Kidney (tissue), 14 donors: ENCODE results near the gene ZNF446. TPM values are rescaled to one million over a fixed set of nuclear protein-coding genes. Genes with fewer than 3 reads are reported as not detected.
A peak's percentile ranks its signal among the peaks of the same experiment; 100 is the strongest.
"Not testable (repeated sequence)": the region's sequence is repeated elsewhere in the genome, so short reads cannot be mapped to it uniquely, and the experiment has no call there.

Source experiments
- DNase-seq, 5 donors: peaks; one replicate each; pipeline ENCODE4 v3.0.0-alpha.2; 2013 to 2020
- FAIRE-seq: peaks from 2 replicates; lab custom pipeline; 2012; peaks lifted over from hg19 to GRCh38; lab: Jason Lieb, UNC
- H3K27ac ChIP-seq, 2 donors: one replicate each; pipeline ENCODE4 v1.7.0; 2013; ENCODE audit warnings: low read depth in 2 of 2, low read length in 2 of 2, inconsistent platforms in 1 of 2
- H3K27me3 ChIP-seq: one replicate; pipeline ENCODE4 v1.7.1; 2013; ENCODE audit warnings: low read length, inconsistent platforms; ENCODE audit not compliant: control insufficient read depth, insufficient read depth
- H3K36me3 ChIP-seq, 3 donors: one replicate each; pipeline versions ENCODE4 v1.7.0 to v1.7.1; 2013; ENCODE audit warnings: low read length in 3 of 3, control low read depth in 1 of 3, inconsistent platforms in 1 of 3; ENCODE audit not compliant: insufficient read depth in 3 of 3, control insufficient read depth in 2 of 3
- H3K4me1 ChIP-seq, 3 donors: one replicate each; pipeline versions ENCODE4 v1.7.0 to v1.7.1; 2013; ENCODE audit warnings: low read length in 3 of 3, inconsistent platforms in 1 of 3, low read depth in 1 of 3; ENCODE audit not compliant: control insufficient read depth in 2 of 3, insufficient read depth in 2 of 3
- H3K4me3 ChIP-seq, 3 donors: one replicate each; pipeline versions ENCODE4 v1.7.0 to v1.8.1; 2013; ENCODE audit warnings: low read length in 3 of 3, control low read depth in 1 of 3, inconsistent platforms in 1 of 3
- H3K9ac ChIP-seq, 3 donors: one replicate each; pipeline versions ENCODE4 v1.7.0 to v1.7.1; 2013; ENCODE audit warnings: low read length in 3 of 3, control low read depth in 1 of 3, inconsistent platforms in 1 of 3
- H3K9me3 ChIP-seq, 3 donors: one replicate each; pipeline versions ENCODE4 v1.7.0 to v1.7.1; 2013; ENCODE audit warnings: low read length in 3 of 3, control low read depth in 1 of 3, inconsistent platforms in 1 of 3; ENCODE audit not compliant: control insufficient read depth in 2 of 3, insufficient read depth in 1 of 3
- intact Hi-C: fragments of 100-400 bp; cut with DNase I; formaldehyde crosslinking; loops from one replicate; pipeline ENCODE4 v1.11.1; 2022
- polyA plus RNA-seq: library from polyadenylated mRNA; stranded (reverse); fragments of 350-450 nt; fragmentation: Illumina TruSeq; extraction: RNeasy Lipid Tissue Mini Kit (QIAGEN cat#74804); gene quantifications from one replicate; pipeline ENCODE4 v1.2.3, GENCODE V29; 2014; ENCODE audit warnings: low read depth, low replicate concordance; ENCODE audit not compliant: insufficient read depth
- total RNA-seq: library from RNA; stranded (reverse); fragmentation: NEBNext Ultra II Directional; extraction: Animal tissue kit (Norgen Biotek cat#: 25700); gene quantifications from one replicate; pipeline ENCODE4 v1.2.1, GENCODE V29; 2021
- TF ChIP-seq, protein P1 (sequence below): IDR thresholded peaks from 3 replicates; pipeline ENCODE4 v1.5.1; 2012; ENCODE audit warnings: mild to moderate bottlenecking, moderate library complexity, borderline replicate concordance; ENCODE audit not compliant: insufficient read depth; ENCODE audit errors: extremely low read depth
- donor health status: control.
- donor health status: control.
- donor health status: control.
- donor health status: control.
- donor health status: control.
- donor health status: DM: yes; HTN: yes; CAD: no.
- donor health status: Normal renal cell carcinoma (clear cell type).

The ZNF446 gene
- total and polyA plus RNA-seq, 2 donors from 2014 or later, result 12.6 to 13.3 TPM

DNA sequence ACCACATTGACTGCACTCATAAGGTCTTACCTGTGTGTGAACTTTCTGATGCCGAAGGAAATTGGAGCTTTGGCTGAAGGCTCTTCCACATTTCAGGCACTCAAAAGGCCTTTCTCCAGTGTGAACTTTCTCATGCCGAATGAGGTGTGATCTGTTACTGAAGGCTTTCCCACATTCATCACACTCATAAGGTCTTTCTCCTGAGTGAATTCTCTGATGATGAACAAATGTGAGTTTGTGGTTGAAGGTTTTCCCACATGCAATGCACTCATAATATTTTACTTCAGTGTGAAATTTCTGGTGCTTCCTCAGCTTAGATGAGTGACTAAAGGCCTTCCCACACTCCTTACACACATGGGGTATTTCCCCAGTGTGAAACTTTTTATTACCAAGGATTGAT is 41.9 kb upstream of the ZNF446 start:
- Histone ChIP-seq H3K4me3 (peak overlapping the region in 1 of 3 donors; percentile 7), H3K9ac (no peak overlapping the region), H3K27ac (no peak overlapping the region), H3K36me3 (peaks cover 31 to 56% (median 43%) of the 10 kb centered on the region in 3 donors), H3K9me3 (peaks cover 23 to 92% (median 62%) of the 10 kb centered on the region in 3 donors), H3K27me3 (no peaks in the 10 kb centered on the region), H3K4me1 (peaks cover 0 to 4% (median 3%) of the 10 kb centered on the region in 3 donors)
- FAIRE-seq, result no peak
- no peak for DNase-seq
- TF ChIP-seq, protein P1, sequence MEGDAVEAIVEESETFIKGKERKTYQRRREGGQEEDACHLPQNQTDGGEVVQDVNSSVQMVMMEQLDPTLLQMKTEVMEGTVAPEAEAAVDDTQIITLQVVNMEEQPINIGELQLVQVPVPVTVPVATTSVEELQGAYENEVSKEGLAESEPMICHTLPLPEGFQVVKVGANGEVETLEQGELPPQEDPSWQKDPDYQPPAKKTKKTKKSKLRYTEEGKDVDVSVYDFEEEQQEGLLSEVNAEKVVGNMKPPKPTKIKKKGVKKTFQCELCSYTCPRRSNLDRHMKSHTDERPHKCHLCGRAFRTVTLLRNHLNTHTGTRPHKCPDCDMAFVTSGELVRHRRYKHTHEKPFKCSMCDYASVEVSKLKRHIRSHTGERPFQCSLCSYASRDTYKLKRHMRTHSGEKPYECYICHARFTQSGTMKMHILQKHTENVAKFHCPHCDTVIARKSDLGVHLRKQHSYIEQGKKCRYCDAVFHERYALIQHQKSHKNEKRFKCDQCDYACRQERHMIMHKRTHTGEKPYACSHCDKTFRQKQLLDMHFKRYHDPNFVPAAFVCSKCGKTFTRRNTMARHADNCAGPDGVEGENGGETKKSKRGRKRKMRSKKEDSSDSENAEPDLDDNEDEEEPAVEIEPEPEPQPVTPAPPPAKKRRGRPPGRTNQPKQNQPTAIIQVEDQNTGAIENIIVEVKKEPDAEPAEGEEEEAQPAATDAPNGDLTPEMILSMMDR, result no peak
- intact Hi-C loops, result no loop called here

DNA sequence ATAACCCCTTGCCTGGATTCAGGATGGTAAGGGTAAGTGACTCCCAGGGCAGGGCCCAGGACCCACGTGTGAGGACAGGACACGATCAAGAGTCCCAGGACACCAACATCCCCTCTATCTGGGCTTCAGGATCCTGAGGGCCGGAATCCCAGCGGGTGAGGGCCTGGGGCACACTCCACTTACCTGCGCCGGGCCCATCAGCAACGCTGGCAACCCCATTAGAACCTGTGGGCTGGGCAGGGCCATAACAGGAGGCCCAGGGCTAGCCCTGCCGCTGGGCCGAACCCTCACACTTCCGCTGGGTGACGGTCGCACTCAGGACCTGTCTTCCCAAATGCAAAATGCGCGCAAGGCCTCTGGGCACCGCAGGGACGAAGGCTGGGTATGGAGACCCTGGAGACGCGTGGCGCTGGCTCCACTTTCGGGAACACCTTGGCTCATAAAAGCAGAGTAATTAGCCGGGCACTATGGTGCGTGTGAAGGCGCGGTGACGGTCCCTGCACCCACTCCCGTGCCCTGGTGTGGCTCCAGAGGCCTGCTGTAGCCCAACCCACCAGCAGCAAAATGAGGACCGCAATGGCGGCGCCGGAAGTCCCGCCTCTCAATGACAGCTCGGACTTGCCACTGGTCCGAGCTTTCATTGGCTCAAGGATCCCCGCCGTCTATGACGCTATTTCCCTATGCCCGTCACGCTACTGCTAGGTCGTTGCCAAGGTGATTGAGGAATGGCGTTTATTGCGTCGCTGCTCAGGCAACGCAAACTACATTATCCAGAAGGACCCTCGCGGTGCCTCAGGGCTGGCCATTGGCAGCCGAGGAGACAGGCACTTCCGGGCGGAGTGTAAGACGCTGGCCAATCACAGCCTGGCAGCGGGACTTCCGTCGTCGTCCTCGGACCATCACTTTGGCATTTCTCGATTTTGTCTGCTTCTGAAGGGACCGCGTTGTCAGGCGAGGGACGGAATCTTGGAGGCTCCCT is 36.3 kb upstream of the ZNF446 start, which contains the start of gene ZNF132:
Gene ZNF132, minus strand, starts transcription at position 578 of the 979 bp plus-strand sequence. Its CDS starts 332 bp downstream, at position 246.
- TF ChIP-seq, protein P1, result no peak
- FAIRE-seq, result peak; percentile 99
- peak within 1 kb of the TSS; percentile 62 to 65 for H3K27ac ChIP-seq

DNA sequence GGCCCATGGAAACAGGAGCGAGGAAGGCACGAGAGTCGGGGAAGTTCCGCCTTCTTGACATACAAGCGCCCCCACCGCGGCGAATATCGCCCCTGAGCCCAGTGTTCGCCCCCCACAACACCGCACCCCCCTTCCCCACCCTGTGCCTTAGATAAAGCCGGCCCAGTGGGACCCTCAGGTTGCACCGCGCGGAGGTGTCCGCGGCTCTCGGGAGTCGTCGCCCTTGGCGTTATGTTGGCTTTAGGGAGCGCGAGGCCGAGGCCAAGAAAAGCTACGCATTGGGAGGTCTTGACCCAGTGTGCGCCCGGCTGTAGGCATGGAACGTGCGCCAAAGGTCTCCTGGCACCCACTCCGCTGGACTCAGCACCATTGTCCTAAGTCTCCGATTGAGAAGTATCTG is 35.6 kb upstream of the ZNF446 start:
- H3K27me3 ChIP-seq, result no peaks in the 10 kb centered on the region
- peak overlapping the region in 1 of 3 donors; percentile 66 for H3K9ac ChIP-seq
- TF ChIP-seq, protein P1, result no peak
- peak overlapping the region; percentile 81 to 90 (median 87) for H3K4me3 ChIP-seq
- peaks cover 0 to 16% (median 9%) of the 10 kb centered on the region in 3 donors for H3K4me1 ChIP-seq
- H3K9me3 ChIP-seq, result peaks cover 3 to 33% (median 16%) of the 10 kb centered on the region in 3 donors
- no peak for FAIRE-seq
- DNase-seq, result peak in 1 of 5 donors; percentile 27
- H3K36me3 ChIP-seq, result peaks cover 8 to 18% (median 9%) of the 10 kb centered on the region in 3 donors
- intact Hi-C loops, result no loop called here
- H3K27ac ChIP-seq, result peak overlapping the region; percentile 45 to 62

More for the DNA sequence above, 36.3 kb upstream of the ZNF446 start, which contains the start of gene ZNF132:
- intact Hi-C loops, result no loop called here
- Histone ChIP-seq H3K9me3 (peaks cover 3 to 40% (median 22%) of the 10 kb centered on the region in 3 donors), H3K9ac (peak within 1 kb of the TSS; percentile 6 to 70 (median 66)), H3K4me1 (peaks cover 0 to 16% (median 9%) of the 10 kb centered on the region in 3 donors), H3K36me3 (peaks cover 12 to 25% (median 13%) of the 10 kb centered on the region in 3 donors), H3K27me3 (no peaks in the 10 kb centered on the region), H3K4me3 (peak within 1 kb of the TSS; percentile 81 to 90 (median 87))
- DNase-seq, result peak; percentile 99 to 100 (median 99)

DNA sequence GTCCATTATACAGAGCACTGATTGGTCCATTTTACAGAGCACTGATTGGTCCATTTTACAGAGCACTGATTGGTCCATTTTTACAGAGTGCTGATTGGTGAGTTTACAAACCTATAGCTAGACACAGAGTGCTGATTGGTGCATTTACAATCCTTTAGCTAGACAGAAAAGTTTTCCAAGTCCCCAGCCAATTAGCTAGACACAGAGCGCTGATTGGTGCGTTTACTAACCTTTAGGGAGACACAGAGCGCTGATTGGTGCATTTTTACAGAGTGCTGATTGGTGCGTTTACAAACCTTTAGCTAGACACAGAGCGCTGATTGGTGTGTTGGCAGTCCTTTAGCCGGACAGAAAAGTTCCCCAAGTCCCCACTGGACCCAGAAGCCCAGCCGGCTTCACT is 33.2 kb upstream of the ZNF446 start:
- H3K27ac ChIP-seq, DNase-seq, H3K4me3 ChIP-seq, H3K36me3 ChIP-seq, FAIRE-seq, H3K9ac ChIP-seq, H3K27me3 ChIP-seq, intact Hi-C loops: not testable (repeated sequence)
- H3K9me3 ChIP-seq, result peaks cover 1 to 11% (median 2%) of the 10 kb centered on the region in 3 donors
- peaks cover 0 to 16% (median 9%) of the 10 kb centered on the region in 3 donors for H3K4me1 ChIP-seq

DNA sequence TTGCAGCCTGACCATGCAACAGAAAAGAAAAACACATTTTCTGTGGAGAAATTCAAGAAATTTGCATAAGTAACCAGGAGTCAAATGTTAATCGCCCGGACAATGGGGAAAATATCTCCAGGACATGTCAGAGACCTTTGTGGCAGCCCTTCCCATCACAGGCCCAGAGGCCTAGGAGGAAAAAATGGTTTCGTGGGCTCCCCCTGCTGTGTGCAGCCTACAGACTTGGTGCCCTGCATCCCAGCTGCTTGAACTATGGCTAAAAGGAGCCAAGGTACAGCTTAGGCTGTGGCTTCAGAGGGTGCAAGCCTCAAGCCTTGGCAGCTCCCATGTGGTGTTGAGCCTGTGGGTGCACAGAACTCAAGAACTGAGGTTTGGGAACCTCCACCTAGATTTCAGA is 27.3 kb upstream of the ZNF446 start:
- DNase-seq, H3K27me3 ChIP-seq, H3K4me3 ChIP-seq, H3K9me3 ChIP-seq, H3K9ac ChIP-seq, H3K36me3 ChIP-seq, H3K4me1 ChIP-seq, FAIRE-seq, intact Hi-C loops, H3K27ac ChIP-seq: not testable (repeated sequence)
